LNCaP clone FGC (cell line): ENCODE results near the gene DNAJC18.

ENCODE experiments used
- DNase-seq: peaks from one replicate; pipeline ENCODE4 v3.0.0-alpha.2; 2011; ENCODE audit warnings: low read depth
- H3K4me3 ChIP-seq: 2 replicates; pipeline ENCODE4 v1.5.1; 2011; ENCODE audit warnings: mild to moderate bottlenecking, low read depth, low read length, control low read depth
- TF ChIP-seq, protein P1 (sequence below): IDR thresholded peaks from 2 replicates; pipeline ENCODE4 v1.5.1; 2012; ENCODE audit warnings: mild to moderate bottlenecking; ENCODE audit not compliant: control insufficient read depth, insufficient read depth; ENCODE audit errors: extremely low read depth

DNAJC18 gene

GRCh38 chr5:139369181-139369580 is 70.1 kb downstream of the DNAJC18 start:
- H3K4me3 ChIP-seq: no peak overlapping the region
- TF ChIP-seq, protein P1, sequence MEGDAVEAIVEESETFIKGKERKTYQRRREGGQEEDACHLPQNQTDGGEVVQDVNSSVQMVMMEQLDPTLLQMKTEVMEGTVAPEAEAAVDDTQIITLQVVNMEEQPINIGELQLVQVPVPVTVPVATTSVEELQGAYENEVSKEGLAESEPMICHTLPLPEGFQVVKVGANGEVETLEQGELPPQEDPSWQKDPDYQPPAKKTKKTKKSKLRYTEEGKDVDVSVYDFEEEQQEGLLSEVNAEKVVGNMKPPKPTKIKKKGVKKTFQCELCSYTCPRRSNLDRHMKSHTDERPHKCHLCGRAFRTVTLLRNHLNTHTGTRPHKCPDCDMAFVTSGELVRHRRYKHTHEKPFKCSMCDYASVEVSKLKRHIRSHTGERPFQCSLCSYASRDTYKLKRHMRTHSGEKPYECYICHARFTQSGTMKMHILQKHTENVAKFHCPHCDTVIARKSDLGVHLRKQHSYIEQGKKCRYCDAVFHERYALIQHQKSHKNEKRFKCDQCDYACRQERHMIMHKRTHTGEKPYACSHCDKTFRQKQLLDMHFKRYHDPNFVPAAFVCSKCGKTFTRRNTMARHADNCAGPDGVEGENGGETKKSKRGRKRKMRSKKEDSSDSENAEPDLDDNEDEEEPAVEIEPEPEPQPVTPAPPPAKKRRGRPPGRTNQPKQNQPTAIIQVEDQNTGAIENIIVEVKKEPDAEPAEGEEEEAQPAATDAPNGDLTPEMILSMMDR: no peak

GRCh38 chr5:139368613-139369012 is 70.7 kb downstream of the DNAJC18 start:
- H3K4me3 ChIP-seq: no peak overlapping the region
- no peak for DNase-seq
- TF ChIP-seq, protein P1: 0 out of 2 replicates have a peak, but pooled peaks have one; percentile 13

More at GRCh38 chr5:139369181-139369580, 70.1 kb downstream of the DNAJC18 start:
- no peak for DNase-seq

- DNase-seq: no peak
- no peak overlapping the region for H3K4me3 ChIP-seq
- TF ChIP-seq, protein P1: no peak
Observed at GRCh38 chr5:139364466-139364865, 74.9 kb downstream of the DNAJC18 start.

DNA sequence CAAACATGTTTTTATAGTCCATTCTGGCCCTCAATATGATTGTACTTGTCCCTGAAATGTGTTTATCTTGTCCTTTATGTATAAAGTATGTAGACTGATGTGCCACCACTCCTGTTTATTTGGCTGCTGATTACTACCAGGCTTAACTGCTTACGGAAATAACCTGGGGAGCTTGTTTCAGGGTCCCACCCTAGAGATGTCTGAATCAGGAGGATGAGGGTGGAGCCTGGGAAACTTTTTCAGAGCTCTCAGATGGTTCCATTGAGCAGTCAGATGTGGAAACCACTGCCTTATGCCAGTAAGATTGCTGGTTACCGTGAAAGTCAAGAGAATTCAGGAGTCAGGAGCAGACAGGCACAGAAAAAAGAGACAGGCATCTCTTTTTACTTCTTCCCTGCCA is 75.4 kb downstream of the DNAJC18 start:
- no peak overlapping the region for H3K4me3 ChIP-seq
- DNase-seq: no peak
- TF ChIP-seq, protein P1: no peak

GRCh38 chr5:139361835-139362429 is 77.4 kb downstream of the DNAJC18 start:
- TF ChIP-seq, protein P1: no peak
- no peak overlapping the region for H3K4me3 ChIP-seq
- DNase-seq: no peak

- H3K4me3 ChIP-seq: no peak overlapping the region
- DNase-seq: no peak
- TF ChIP-seq, protein P1: no peak
Observed at GRCh38 chr5:139360384-139360783, 78.9 kb downstream of the DNAJC18 start.
